ENCODE results near the gene KIAA0513.

The KIAA0513 gene

DNA sequence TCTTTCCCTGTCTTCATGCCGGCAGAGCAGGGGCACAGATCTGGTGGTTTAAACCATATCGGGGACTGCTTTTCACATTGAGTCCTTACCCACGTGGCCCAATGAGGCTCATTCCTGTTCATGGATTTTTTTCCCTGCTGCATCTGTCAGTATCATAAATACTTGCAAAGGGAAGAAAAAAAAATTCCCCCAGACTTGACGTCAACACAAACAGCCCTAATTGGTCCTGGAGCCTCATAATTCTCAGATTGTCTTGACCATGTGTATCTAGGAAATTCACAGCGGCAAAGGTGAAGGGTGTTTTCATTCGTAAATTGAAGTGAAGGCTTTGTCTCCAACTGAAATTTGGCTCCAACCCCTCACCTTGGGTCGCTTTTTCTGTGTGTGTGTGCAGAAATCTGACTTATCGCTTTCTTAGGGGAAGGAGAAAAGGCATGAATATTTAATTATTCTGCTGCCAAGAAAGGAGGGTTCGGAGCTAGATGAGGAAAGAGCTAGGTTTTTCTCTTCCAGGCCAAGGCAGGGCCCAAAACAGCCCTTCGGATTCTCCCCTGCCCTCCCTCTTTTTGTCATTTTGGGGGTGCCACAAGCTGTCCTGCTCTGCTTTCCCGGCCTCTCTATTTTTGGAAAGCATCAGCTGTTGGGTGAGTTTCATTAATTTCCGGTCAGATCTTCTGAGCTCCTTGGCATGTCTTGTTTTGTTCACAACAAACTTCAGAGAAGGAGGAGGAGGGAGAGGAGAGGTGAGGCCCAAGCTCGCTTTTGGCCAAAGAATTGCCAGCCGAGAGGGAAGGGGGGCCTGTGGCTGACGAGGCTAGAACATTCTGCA is 102.5 kb downstream of the KIAA0513 start:
- no peak overlapping the region for H3K4me3 ChIP-seq (ENCODE audit: low read depth, low read length)
- H3K36me3 ChIP-seq (ENCODE audit: control insufficient read depth, insufficient read depth, low read length) = no peaks in the 10 kb centered on the region
- H3K27me3 ChIP-seq (ENCODE audit: control insufficient read depth, insufficient read depth, low read length) = peaks cover 4% of the 10 kb centered on the region
- no peak overlapping the region for H3K9ac ChIP-seq (ENCODE audit: low read depth, low read length)
- no peaks in the 10 kb centered on the region for H3K9me3 ChIP-seq (ENCODE audit: control insufficient read depth, insufficient read depth, low read length)
- H3K4me1 ChIP-seq (ENCODE audit: control insufficient read depth, insufficient read depth, low read length) = peaks cover 4% of the 10 kb centered on the region

DNA sequence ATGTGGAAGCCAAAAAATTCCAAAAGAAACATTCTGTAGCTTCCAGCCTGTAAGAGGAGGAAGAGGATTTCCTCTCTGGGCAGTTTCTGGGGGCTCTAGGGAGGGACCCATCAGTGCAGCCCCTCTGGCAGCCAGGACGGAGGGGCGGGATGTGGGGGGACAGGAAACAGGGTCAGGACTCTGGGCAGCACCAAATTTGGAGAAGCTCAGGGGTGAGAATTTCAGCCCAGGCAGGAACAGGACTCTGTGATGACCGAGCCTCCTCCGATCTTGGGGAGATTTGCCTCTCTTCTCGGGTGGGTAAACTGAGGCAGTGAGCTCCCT is 103.1 kb downstream of the KIAA0513 start:
- Histone ChIP-seq H3K9ac (ENCODE audit: low read depth, low read length) (no peak overlapping the region), H3K4me1 (ENCODE audit: control insufficient read depth, insufficient read depth, low read length) (peaks cover 4% of the 10 kb centered on the region), H3K4me3 (ENCODE audit: low read depth, low read length) (no peak overlapping the region), H3K9me3 (ENCODE audit: control insufficient read depth, insufficient read depth, low read length) (no peaks in the 10 kb centered on the region), H3K36me3 (ENCODE audit: control insufficient read depth, insufficient read depth, low read length) (no peaks in the 10 kb centered on the region), H3K27me3 (ENCODE audit: control insufficient read depth, insufficient read depth, low read length) (peaks cover 2% of the 10 kb centered on the region)

DNA sequence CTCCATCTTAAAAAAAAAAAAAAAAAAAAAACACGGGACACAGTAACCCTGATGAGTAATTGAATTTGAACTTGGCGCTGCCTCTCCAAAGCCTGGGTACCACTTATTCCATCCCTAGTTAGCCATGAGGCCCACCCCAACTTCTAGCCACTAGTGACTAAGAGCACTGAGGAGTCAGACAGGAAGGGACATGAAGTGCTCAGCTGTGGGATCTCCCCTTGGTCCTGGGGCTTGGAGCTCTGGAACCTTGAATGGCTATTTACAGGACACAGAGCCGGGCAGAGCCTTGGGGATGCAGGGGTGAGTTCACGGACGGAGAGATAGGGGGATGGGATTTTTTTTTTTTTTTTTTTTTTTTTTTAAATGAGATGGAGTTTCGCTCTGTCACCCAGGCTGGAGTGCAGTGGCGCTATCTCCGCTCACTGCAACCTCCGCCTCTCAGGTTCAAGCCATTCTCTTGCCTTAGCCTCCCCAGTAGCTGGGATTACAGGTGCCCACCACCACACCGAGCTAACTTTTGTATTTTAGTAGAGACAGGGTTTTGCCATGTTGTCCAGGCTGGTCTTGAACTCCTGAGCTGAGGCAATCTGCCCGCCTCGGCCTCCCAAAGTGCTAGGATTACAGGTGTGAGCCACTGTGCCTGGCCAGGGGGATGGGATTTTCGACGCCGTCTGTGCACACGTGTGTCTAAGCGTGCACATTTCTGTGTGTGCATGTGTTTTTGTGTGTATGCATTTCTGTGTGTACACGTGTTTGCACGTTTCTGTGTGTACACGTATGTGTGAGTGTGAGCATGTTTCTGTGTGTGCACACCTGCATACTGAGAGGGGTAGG is 105.1 kb downstream of the KIAA0513 start:
- Histone ChIP-seq H3K27me3 (ENCODE audit: control insufficient read depth, insufficient read depth, low read length) (no peaks in the 10 kb centered on the region), H3K9me3 (ENCODE audit: control insufficient read depth, insufficient read depth, low read length) (no peaks in the 10 kb centered on the region), H3K9ac (ENCODE audit: low read depth, low read length) (no peak overlapping the region), H3K4me1 (ENCODE audit: control insufficient read depth, insufficient read depth, low read length) (no peaks in the 10 kb centered on the region), H3K4me3 (ENCODE audit: low read depth, low read length) (no peak overlapping the region), H3K36me3 (ENCODE audit: control insufficient read depth, insufficient read depth, low read length) (no peaks in the 10 kb centered on the region)

DNA sequence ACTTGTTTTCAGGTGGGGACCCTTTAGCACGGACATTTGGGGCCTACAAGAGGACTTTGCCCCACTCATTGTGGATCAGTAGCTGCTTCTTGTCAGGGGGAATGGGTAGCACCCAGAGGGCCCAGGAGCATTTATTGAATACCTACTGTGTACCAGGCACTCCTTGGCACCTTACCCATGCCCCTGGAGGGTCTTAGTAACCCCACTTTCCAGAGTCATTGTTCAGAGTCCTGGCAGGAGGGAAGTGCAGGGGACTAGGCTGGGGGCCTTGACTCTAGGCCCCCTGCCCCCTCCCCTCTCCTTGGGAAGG is 105.7 kb downstream of the KIAA0513 start:
- H3K9me3 ChIP-seq (ENCODE audit: control insufficient read depth, insufficient read depth, low read length) = no peaks in the 10 kb centered on the region
- H3K27me3 ChIP-seq (ENCODE audit: control insufficient read depth, insufficient read depth, low read length) = no peaks in the 10 kb centered on the region
- no peaks in the 10 kb centered on the region for H3K4me1 ChIP-seq (ENCODE audit: control insufficient read depth, insufficient read depth, low read length)

DNA sequence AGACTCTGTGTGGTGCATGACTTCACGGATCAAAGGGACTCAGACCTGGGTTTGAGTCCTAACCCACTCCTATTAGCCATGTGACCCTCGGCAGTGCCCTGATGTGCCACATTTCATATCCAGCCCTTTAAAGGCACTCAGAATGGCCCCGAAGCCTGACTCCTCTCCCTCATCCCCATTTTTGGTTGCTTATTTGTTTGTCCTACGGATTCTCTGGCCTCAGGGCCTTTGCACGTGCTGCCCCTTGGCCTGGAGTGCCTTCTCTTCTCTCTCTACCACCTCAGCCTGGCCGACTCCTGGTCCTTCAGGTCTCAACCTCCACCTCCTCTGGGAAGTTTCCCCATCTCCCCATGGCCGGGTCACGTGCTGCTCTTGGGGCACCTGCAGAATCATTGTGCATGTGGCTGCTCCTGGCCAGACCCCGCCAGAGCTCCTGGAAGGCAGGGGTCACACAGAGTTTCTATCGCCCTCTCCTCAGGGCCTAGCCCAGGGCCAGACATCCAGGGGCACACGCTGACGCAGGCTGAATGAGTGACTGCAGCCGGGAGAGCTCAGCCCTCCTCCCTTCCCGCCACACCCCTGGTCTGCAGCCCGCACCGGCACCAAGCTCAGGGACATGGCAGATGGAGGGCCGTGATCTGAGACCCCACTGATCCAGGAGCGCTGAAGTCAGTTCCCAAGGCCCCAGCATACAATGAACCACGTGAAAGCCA is 106.6 kb downstream of the KIAA0513 start:
- H3K9ac ChIP-seq (ENCODE audit: low read depth, low read length) = no peak overlapping the region

More for the DNA sequence above, 105.7 kb downstream of the KIAA0513 start:
- H3K9ac ChIP-seq (ENCODE audit: low read depth, low read length) = no peak overlapping the region
- no peak overlapping the region for H3K4me3 ChIP-seq (ENCODE audit: low read depth, low read length)
- no peaks in the 10 kb centered on the region for H3K36me3 ChIP-seq (ENCODE audit: control insufficient read depth, insufficient read depth, low read length)

DNA sequence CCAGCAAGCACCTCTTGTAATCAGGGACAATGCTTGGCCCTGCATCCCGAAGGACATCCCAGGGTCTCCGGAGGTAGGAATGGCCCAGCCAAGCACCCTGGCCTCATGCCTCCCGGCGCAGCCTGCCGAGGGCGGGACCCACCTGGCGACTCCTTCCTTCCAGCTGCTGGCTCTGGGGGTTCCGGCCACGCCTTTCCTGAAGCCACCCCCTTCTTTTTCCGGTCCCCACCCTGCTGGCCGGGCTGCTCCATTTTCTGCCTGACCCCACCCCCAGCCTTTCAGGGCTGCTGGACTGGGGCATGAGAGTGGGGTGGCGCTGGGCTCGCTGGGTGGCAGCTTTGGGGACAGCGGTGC is 107.2 kb downstream of the KIAA0513 start:
- Histone ChIP-seq H3K4me1 (ENCODE audit: control insufficient read depth, insufficient read depth, low read length) (no peaks in the 10 kb centered on the region), H3K27me3 (ENCODE audit: control insufficient read depth, insufficient read depth, low read length) (no peaks in the 10 kb centered on the region), H3K36me3 (ENCODE audit: control insufficient read depth, insufficient read depth, low read length) (no peaks in the 10 kb centered on the region), H3K4me3 (ENCODE audit: low read depth, low read length) (no peak overlapping the region), H3K9ac (ENCODE audit: low read depth, low read length) (no peak overlapping the region), H3K9me3 (ENCODE audit: control insufficient read depth, insufficient read depth, low read length) (no peaks in the 10 kb centered on the region)

More for the DNA sequence above, 106.6 kb downstream of the KIAA0513 start:
- H3K36me3 ChIP-seq (ENCODE audit: control insufficient read depth, insufficient read depth, low read length) = no peaks in the 10 kb centered on the region
- no peaks in the 10 kb centered on the region for H3K4me1 ChIP-seq (ENCODE audit: control insufficient read depth, insufficient read depth, low read length)
- H3K9me3 ChIP-seq (ENCODE audit: control insufficient read depth, insufficient read depth, low read length) = no peaks in the 10 kb centered on the region
- H3K4me3 ChIP-seq (ENCODE audit: low read depth, low read length) = no peak overlapping the region
- H3K27me3 ChIP-seq (ENCODE audit: control insufficient read depth, insufficient read depth, low read length) = no peaks in the 10 kb centered on the region

DNA sequence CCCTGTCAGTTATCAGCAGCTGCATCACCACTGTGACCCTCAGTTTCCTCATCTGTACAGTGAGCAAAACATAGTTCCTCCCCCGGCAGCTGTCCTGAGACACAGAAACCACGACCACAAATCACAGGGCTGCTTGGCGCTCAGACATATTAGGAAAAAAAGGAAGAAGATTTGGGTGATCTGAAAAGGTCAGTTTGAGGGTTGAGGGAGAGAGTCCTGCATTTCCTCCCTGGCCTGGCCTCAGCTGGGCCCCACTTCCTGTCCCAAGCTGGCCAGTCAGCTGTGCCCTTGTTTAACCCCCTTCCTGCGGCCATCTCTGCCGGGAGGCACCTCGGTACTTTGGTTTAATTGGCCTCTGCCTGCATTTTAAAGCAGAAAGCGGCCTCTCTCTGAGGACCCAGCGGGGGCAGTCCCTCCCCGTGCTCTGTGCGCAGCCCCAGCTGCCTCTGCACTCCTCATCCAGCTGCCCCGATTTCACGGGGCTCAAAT is 108.7 kb downstream of the KIAA0513 start:
- Histone ChIP-seq H3K4me3 (ENCODE audit: low read depth, low read length) (no peak overlapping the region), H3K9me3 (ENCODE audit: control insufficient read depth, insufficient read depth, low read length) (no peaks in the 10 kb centered on the region), H3K27me3 (ENCODE audit: control insufficient read depth, insufficient read depth, low read length) (no peaks in the 10 kb centered on the region), H3K36me3 (ENCODE audit: control insufficient read depth, insufficient read depth, low read length) (no peaks in the 10 kb centered on the region), H3K4me1 (ENCODE audit: control insufficient read depth, insufficient read depth, low read length) (no peaks in the 10 kb centered on the region), H3K9ac (ENCODE audit: low read depth, low read length) (no peak overlapping the region)

DNA sequence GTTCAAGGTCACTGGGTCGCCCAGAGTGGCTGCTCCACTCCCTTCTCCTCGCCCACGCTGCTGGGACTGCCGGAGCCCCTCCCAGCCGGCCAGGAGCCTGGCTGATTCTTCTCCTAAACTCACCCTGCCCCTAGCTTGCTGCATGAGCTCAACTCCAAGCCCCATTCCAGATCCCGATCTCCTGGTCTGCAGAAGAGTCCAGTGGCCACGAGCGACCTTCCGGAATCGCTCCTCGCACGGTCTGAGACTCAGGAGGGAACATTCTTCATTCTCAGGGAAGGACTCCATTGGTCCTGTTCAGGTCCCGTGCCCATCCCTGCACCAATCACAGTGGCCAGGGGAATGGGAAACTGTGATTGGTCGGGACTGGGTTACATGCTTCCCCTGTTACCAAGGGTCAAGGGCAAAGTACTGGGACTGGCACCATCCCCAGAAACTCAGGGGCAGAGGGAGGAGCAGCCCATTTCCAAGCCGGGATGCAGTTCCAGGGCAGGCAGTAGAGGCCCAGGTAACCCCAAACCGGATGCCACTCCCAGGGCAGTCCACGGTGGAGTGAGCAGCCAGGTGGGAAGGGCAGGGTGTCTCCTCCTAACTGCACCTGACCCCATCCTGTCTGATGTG is 109.2 kb downstream of the KIAA0513 start:
- Histone ChIP-seq H3K4me3 (ENCODE audit: low read depth, low read length) (no peak overlapping the region), H3K9ac (ENCODE audit: low read depth, low read length) (no peak overlapping the region), H3K27me3 (ENCODE audit: control insufficient read depth, insufficient read depth, low read length) (no peaks in the 10 kb centered on the region), H3K9me3 (ENCODE audit: control insufficient read depth, insufficient read depth, low read length) (no peaks in the 10 kb centered on the region), H3K36me3 (ENCODE audit: control insufficient read depth, insufficient read depth, low read length) (no peaks in the 10 kb centered on the region), H3K4me1 (ENCODE audit: control insufficient read depth, insufficient read depth, low read length) (no peaks in the 10 kb centered on the region)

DNA sequence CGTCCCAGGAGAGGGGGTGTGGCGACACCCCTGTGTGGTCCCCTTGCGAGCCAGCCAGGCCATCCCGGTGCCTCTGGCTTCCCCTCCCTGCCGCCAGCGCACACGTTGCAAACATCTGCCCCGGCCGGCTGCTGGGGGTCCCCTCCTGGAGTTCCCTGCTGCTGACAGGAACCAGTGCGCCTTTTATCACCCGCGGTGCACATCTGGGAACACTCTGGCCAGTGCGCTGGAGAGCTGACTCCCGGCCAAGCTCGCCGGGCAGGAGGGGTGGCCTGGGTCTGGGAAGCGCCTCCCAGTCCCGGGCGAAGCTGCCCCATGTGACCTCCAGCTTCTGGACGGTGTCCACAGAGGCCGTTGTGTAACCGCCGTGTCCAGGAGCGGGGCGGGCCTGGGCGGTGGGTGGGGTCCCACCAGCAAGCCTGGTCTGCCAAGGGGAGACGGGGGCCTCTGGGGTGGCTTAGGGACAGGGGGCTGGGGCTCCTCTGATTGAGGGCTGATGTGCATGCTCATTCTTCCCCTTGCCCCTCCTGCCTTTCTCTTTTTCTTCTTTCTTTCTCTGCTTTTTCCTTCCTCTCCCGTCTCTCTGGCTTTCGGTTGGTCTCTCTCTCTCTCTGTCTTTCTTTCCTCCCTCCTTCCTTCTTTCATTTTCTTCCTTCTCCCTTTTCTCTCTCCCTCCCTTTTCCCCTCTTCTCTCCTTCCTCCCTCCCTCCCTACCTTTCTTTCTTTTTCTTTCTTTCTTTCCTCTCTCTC is 109.9 kb downstream of the KIAA0513 start:
- Histone ChIP-seq H3K27me3 (ENCODE audit: control insufficient read depth, insufficient read depth, low read length) (no peaks in the 10 kb centered on the region), H3K4me3 (ENCODE audit: low read depth, low read length) (no peak overlapping the region), H3K9ac (ENCODE audit: low read depth, low read length) (no peak overlapping the region), H3K36me3 (ENCODE audit: control insufficient read depth, insufficient read depth, low read length) (no peaks in the 10 kb centered on the region), H3K4me1 (ENCODE audit: control insufficient read depth, insufficient read depth, low read length) (no peaks in the 10 kb centered on the region), H3K9me3 (ENCODE audit: control insufficient read depth, insufficient read depth, low read length) (no peaks in the 10 kb centered on the region)

DNA sequence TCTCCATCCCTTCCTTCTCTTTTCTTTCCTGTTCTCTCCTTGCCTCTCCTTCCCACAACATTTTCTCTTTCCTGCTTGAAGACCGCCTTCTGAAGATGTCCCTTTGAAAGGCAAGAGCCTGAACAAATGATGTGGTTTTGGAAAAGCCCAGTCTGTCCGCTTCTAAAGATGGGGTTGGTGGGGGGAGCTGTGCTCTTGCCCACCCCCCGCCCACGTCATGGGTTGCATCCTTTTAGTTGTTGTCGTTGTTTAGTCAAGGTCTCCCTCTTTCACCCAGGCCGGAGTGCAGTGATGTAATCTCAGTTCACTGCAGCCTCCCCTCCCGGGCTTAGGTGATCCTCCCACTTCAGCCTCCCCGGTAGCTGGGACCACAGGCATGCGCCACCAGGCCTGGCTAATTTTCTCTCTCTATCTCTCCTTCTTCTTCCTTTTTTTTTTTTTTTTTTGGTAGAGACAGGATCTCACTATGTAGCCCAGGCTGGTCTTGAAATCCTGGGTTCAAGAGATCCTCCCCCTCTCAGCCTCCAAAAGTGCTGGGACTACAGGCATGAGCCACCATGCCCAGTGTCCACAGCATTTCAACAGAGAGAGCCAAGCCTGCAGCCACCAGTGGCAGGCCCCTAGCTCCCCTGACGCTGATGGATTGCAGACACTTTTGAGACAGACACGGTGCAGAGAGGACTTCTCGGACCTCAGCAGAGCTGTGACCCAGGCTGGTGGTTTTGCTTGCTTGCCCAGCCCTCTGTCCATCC is 110.7 kb downstream of the KIAA0513 start:
- Histone ChIP-seq H3K9me3 (ENCODE audit: control insufficient read depth, insufficient read depth, low read length) (no peaks in the 10 kb centered on the region), H3K4me3 (ENCODE audit: low read depth, low read length) (no peak overlapping the region), H3K4me1 (ENCODE audit: control insufficient read depth, insufficient read depth, low read length) (no peaks in the 10 kb centered on the region), H3K36me3 (ENCODE audit: control insufficient read depth, insufficient read depth, low read length) (no peaks in the 10 kb centered on the region), H3K27me3 (ENCODE audit: control insufficient read depth, insufficient read depth, low read length) (no peaks in the 10 kb centered on the region), H3K9ac (ENCODE audit: low read depth, low read length) (no peak overlapping the region)

Measured in iPS-15b (cell line).